ENCODE measurements around the gene AKTIP.

- TF ChIP-seq POLR2A (IDR thresholded peaks at IDR 0.05) (no peak), POLR2AphosphoS5 (IDR thresholded peaks at IDR 0.05) (no peak)
- TF ChIP-seq, protein P1, sequence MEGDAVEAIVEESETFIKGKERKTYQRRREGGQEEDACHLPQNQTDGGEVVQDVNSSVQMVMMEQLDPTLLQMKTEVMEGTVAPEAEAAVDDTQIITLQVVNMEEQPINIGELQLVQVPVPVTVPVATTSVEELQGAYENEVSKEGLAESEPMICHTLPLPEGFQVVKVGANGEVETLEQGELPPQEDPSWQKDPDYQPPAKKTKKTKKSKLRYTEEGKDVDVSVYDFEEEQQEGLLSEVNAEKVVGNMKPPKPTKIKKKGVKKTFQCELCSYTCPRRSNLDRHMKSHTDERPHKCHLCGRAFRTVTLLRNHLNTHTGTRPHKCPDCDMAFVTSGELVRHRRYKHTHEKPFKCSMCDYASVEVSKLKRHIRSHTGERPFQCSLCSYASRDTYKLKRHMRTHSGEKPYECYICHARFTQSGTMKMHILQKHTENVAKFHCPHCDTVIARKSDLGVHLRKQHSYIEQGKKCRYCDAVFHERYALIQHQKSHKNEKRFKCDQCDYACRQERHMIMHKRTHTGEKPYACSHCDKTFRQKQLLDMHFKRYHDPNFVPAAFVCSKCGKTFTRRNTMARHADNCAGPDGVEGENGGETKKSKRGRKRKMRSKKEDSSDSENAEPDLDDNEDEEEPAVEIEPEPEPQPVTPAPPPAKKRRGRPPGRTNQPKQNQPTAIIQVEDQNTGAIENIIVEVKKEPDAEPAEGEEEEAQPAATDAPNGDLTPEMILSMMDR (IDR thresholded peaks at IDR 0.05): no peak
Observed at GRCh38 chr16:53511084-53511402, 8.0 kb upstream of the AKTIP start.

Measured in transverse colon (tissue), 4 donors.